ENCODE measurements around the gene BICDL1.

BICDL1 gene

GRCh38 chr12:120085920-120086645, 97.0 kb downstream of the BICDL1 start:
- Histone ChIP-seq H3K4me3 (replicated peaks; ENCODE audit: insufficient read depth, low read length) (no peak overlapping the region), H3K27ac (replicated peaks) (no peak overlapping the region)

GRCh38 chr12:120086801-120087621, 98.0 kb downstream of the BICDL1 start:
- peak; percentile 95 to 98 for DNase-seq (ENCODE audit: low read depth in 1 of 2, low spot score in 1 of 2)
- no peaks in the 10 kb centered on the region for H3K27me3 ChIP-seq (ENCODE audit: insufficient read depth, poor library complexity, severe bottlenecking)
- TF ChIP-seq SPI1 (IDR thresholded peaks at IDR 0.05; ENCODE audit: borderline replicate concordance, low read depth) (peak; percentile 50; the same call in 1 of the 2 replicates), CTCF (IDR thresholded peaks at IDR 0.05; ENCODE audit: insufficient read depth, low read length) (peak; percentile 91), REST (IDR thresholded peaks at IDR 0.05; ENCODE audit: insufficient replicate concordance, low read depth) (no peak), GABPA (IDR thresholded peaks at IDR 0.05; ENCODE audit: low read depth) (no peak)
- H3K27ac ChIP-seq (replicated peaks): peak overlapping the region; percentile 36
- H3K4me3 ChIP-seq (replicated peaks; ENCODE audit: insufficient read depth, low read length): peak overlapping the region; percentile 19

More at GRCh38 chr12:120085920-120086645, 97.0 kb downstream of the BICDL1 start:
- H3K27me3 ChIP-seq (ENCODE audit: insufficient read depth, poor library complexity, severe bottlenecking): no peaks in the 10 kb centered on the region
- TF ChIP-seq CTCF (IDR thresholded peaks at IDR 0.05; ENCODE audit: insufficient read depth, low read length) (no peak), GABPA (IDR thresholded peaks at IDR 0.05; ENCODE audit: low read depth) (no peak), REST (IDR thresholded peaks at IDR 0.05; ENCODE audit: insufficient replicate concordance, low read depth) (no peak), SPI1 (IDR thresholded peaks at IDR 0.05; ENCODE audit: borderline replicate concordance, low read depth) (no peak), POLR2AphosphoS5 (IDR thresholded peaks at IDR 0.05; ENCODE audit: low read depth) (no peak)
- no peak for DNase-seq (ENCODE audit: low read depth in 1 of 2, low spot score in 1 of 2)

GRCh38 chr12:120089105-120089504, 100.1 kb downstream of the BICDL1 start:
- TF ChIP-seq REST (IDR thresholded peaks at IDR 0.05; ENCODE audit: insufficient replicate concordance, low read depth) (no peak), CTCF (IDR thresholded peaks at IDR 0.05; ENCODE audit: insufficient read depth, low read length) (no peak), POLR2AphosphoS5 (IDR thresholded peaks at IDR 0.05; ENCODE audit: low read depth) (no peak), GABPA (IDR thresholded peaks at IDR 0.05; ENCODE audit: low read depth) (no peak), SPI1 (IDR thresholded peaks at IDR 0.05; ENCODE audit: borderline replicate concordance, low read depth) (no peak)
- H3K27ac ChIP-seq (replicated peaks): no peak overlapping the region
- H3K4me3 ChIP-seq (replicated peaks; ENCODE audit: insufficient read depth, low read length): no peak overlapping the region
- H3K27me3 ChIP-seq (ENCODE audit: insufficient read depth, poor library complexity, severe bottlenecking): no peaks in the 10 kb centered on the region
- peak; percentile 7 to 24 for DNase-seq (ENCODE audit: low read depth in 1 of 2, low spot score in 1 of 2)
